Parathyroid adenoma (tissue), 2 donors: ENCODE data around the gene ZC3H4.
A peak's percentile ranks its signal among the peaks of the same experiment; 100 is the strongest.

Experiments
- H2AFZ ChIP-seq: fragments of 300-600 bp; sonication (generic); one replicate; pipeline ENCODE4 v1.7.0; 2017; ENCODE audit warnings: antibody characterized with exemption, mild to moderate bottlenecking
- H3K27ac ChIP-seq: fragments of 300-600 bp; sonication (generic); one replicate; pipeline ENCODE4 v1.7.0; 2017
- H3K27me3 ChIP-seq: fragments of 300-600 bp; sonication (generic); one replicate; pipeline ENCODE4 v1.7.0; 2017; ENCODE audit warnings: low read length; ENCODE audit not compliant: control insufficient read depth, insufficient read depth
- H3K36me3 ChIP-seq: fragments of 300-600 bp; sonication (generic); one replicate; pipeline ENCODE4 v1.7.0; 2017; ENCODE audit warnings: low read length; ENCODE audit not compliant: control insufficient read depth, insufficient read depth
- H3K4me1 ChIP-seq: fragments of 300-600 bp; sonication (generic); one replicate; pipeline ENCODE4 v1.7.0; 2017; ENCODE audit warnings: control low read depth
- H3K4me2 ChIP-seq: fragments of 300-600 bp; sonication (generic); one replicate; pipeline ENCODE4 v1.7.0; 2017; ENCODE audit warnings: low read length
- H3K4me3 ChIP-seq: fragments of 300-600 bp; sonication (generic); one replicate; pipeline ENCODE4 v1.7.0; 2017; ENCODE audit warnings: low read depth, low read length
- H3K79me2 ChIP-seq: fragments of 300-600 bp; sonication (generic); one replicate; pipeline ENCODE4 v1.7.0; 2017; ENCODE audit warnings: control low read depth
- H3K9ac ChIP-seq: fragments of 300-600 bp; sonication (generic); one replicate; pipeline ENCODE4 v1.7.0; 2017; ENCODE audit warnings: mild to moderate bottlenecking
- H3K9me3 ChIP-seq: fragments of 300-600 bp; sonication (generic); one replicate; pipeline ENCODE4 v1.7.0; 2017; ENCODE audit warnings: low read length; ENCODE audit not compliant: control insufficient read depth
- TF ChIP-seq, protein P1 (sequence below): fragments of 300-600 bp; sonication (generic); IDR thresholded peaks from one replicate; pipeline ENCODE4 v1.7.0; 2017; ENCODE audit warnings: antibody characterized with exemption, mild to moderate bottlenecking
- donor health status: primary hyperparathyroidism.

ZC3H4 gene

DNA sequence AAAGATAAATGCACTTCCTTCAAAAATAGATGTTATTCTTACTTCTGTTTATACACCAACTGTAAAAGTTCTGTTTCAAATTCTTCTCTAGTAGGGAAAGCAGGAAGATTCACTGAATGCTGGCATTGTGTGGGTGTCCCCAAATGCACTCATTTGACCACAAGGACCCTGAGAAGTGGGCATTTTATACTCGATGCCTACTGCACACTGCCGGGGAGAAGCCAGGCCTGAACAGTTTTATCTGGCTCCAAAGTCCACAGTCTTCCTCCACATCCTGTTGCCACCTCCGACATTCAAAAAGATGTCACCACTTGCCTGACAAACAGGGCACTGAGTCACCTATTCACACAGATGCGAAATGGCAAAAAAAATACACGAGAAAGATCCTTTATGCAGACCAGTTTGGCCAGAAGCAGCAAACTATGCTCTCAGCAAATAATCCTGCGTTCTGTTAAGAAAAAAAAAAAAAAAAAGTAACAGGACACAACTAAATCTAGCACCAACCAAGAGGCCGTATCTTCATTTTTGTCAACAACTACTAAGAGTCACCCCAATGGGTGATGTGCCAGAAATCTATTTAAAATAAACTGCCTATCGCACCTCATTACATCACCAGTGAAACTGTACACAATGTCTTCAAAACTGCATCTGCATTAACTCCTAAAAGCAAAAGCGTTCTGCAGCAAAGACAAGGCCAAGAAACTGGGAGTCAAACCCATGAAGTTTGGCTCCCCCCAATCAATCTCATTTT lies 6.2 kb downstream of the ZC3H4 start:
- Histone ChIP-seq H3K27me3 (no peaks in the 10 kb centered on the region), H3K27ac (peak overlapping the region; percentile 99), H2AFZ (peak overlapping the region; percentile 51), H3K4me2 (peak overlapping the region; percentile 39), H3K4me1 (peaks cover 44% of the 10 kb centered on the region), H3K9me3 (no peaks in the 10 kb centered on the region), H3K79me2 (peaks cover 35% of the 10 kb centered on the region), H3K9ac (no peak overlapping the region), H3K4me3 (no peak overlapping the region), H3K36me3 (no peaks in the 10 kb centered on the region)
- TF ChIP-seq, protein P1, sequence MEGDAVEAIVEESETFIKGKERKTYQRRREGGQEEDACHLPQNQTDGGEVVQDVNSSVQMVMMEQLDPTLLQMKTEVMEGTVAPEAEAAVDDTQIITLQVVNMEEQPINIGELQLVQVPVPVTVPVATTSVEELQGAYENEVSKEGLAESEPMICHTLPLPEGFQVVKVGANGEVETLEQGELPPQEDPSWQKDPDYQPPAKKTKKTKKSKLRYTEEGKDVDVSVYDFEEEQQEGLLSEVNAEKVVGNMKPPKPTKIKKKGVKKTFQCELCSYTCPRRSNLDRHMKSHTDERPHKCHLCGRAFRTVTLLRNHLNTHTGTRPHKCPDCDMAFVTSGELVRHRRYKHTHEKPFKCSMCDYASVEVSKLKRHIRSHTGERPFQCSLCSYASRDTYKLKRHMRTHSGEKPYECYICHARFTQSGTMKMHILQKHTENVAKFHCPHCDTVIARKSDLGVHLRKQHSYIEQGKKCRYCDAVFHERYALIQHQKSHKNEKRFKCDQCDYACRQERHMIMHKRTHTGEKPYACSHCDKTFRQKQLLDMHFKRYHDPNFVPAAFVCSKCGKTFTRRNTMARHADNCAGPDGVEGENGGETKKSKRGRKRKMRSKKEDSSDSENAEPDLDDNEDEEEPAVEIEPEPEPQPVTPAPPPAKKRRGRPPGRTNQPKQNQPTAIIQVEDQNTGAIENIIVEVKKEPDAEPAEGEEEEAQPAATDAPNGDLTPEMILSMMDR: no peak

DNA sequence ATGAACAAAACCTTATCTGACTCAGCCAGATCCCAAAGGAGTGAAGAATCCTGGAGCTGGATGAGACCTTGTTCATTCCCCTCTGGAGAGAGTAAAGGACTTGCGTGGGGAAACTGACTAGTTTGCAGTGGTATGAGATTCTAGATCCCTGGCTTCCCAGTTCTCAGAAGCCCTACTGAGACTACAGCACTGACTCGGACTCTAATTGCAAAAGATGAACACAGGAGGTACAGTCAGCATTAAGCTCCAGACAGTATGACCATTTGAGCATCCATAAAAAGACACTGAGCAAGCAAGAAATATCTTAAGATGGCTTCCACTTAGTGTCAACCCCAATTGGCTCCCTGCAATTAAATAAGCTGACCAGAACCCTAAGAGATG lies 6.8 kb downstream of the ZC3H4 start:
- Histone ChIP-seq H3K9ac (no peak overlapping the region), H3K4me1 (peaks cover 44% of the 10 kb centered on the region), H2AFZ (peak overlapping the region; percentile 1), H3K27ac (peak overlapping the region; percentile 99), H3K4me2 (no peak overlapping the region), H3K4me3 (no peak overlapping the region), H3K9me3 (no peaks in the 10 kb centered on the region), H3K36me3 (no peaks in the 10 kb centered on the region), H3K27me3 (no peaks in the 10 kb centered on the region), H3K79me2 (peaks cover 34% of the 10 kb centered on the region)
- TF ChIP-seq, protein P1: no peak

DNA sequence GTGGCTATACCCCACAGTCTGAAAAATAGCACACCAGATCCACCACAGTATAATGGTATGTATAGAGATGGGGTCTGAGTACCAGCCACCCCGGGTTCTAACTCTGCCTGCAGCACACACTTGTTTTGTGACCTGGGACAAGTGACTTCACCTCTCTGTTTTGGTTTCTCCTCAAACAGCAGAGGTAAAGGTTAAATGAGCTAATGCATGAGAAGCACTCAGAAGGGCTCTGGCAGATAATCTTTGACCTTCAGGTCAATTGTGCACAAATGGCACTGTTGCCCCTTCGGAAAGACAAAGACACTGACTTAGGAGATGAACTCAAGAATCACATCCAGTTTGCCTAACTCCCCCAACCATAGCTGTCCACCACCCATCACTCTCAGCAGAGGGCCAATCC lies 7.7 kb downstream of the ZC3H4 start:
- Histone ChIP-seq H3K36me3 (no peaks in the 10 kb centered on the region), H3K9ac (no peak overlapping the region), H3K27ac (no peak overlapping the region), H3K79me2 (peaks cover 31% of the 10 kb centered on the region), H2AFZ (no peak overlapping the region), H3K9me3 (no peaks in the 10 kb centered on the region), H3K4me1 (peaks cover 44% of the 10 kb centered on the region), H3K4me3 (no peak overlapping the region), H3K4me2 (no peak overlapping the region), H3K27me3 (no peaks in the 10 kb centered on the region)
- TF ChIP-seq, protein P1: no peak

DNA sequence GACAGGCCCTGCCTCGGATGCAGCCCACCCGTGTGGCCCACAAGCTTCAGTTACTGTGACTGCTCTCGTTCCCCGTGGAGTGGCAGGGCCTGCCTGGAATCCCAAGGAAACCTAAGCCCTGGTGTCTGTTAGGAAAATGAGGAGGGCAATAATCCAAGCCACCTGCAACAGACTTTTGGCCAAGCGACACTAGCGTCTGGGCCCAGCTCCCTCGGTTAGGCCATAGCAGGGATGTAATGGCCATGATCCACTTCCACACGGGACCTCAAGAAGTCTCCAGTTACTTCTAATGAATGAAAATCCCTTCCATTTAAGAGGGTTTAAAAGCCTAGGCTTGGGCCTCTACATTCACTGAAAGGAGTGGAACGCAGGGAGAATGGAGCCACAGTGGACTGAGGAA lies 8.9 kb downstream of the ZC3H4 start:
- Histone ChIP-seq H3K79me2 (peaks cover 31% of the 10 kb centered on the region), H3K27ac (no peak overlapping the region), H3K9ac (no peak overlapping the region), H3K9me3 (no peaks in the 10 kb centered on the region), H3K4me1 (peaks cover 43% of the 10 kb centered on the region), H3K27me3 (no peaks in the 10 kb centered on the region), H2AFZ (no peak overlapping the region), H3K4me2 (no peak overlapping the region), H3K36me3 (no peaks in the 10 kb centered on the region), H3K4me3 (no peak overlapping the region)
- TF ChIP-seq, protein P1: no peak
